Stimulated activated memory B cell treated with anti-CD40 and anti-IgM and Interleukin-4, amounts not matched to agents 10 μg/mL and 1 μg/mL and 100 μg/mL, for 72 hours (primary cell): Measurements from ENCODE around the gene CCR6.
"Not testable (repeated sequence)": the region's sequence is repeated elsewhere in the genome, so short reads cannot be mapped to it uniquely, and the experiment has no call there.

Experiments
- ATAC-seq: fragments of 150-1000 bp; cut with Tn5 transposase; 2 replicates; pipeline ENCODE4 v1.10.0; 2021
- H3K27ac Mint-ChIP-seq: one replicate; pipeline ENCODE4 v1.8.0; 2022; ENCODE audit warnings: mild to moderate bottlenecking, mixed read lengths
- H3K27me3 Mint-ChIP-seq: one replicate; pipeline ENCODE4 v1.8.0; 2022; ENCODE audit warnings: mixed read lengths
- H3K36me3 Mint-ChIP-seq: one replicate; pipeline ENCODE4 v1.8.0; 2022; ENCODE audit warnings: mixed read lengths
- H3K4me1 Mint-ChIP-seq: one replicate; pipeline ENCODE4 v1.8.0; 2022; ENCODE audit warnings: mixed read lengths
- H3K4me3 Mint-ChIP-seq: one replicate; pipeline ENCODE4 v1.8.0; 2022; ENCODE audit warnings: mild to moderate bottlenecking, moderate library complexity, mixed read lengths
- H3K9me3 Mint-ChIP-seq: one replicate; pipeline ENCODE4 v1.8.0; 2022; ENCODE audit warnings: mixed read lengths

CCR6 gene

GRCh38 chr6:167180086-167180485 is 57.2 kb downstream of the CCR6 start:
- H3K4me3 Mint-ChIP-seq, ATAC-seq, H3K9me3 Mint-ChIP-seq, H3K27me3 Mint-ChIP-seq, H3K27ac Mint-ChIP-seq, H3K36me3 Mint-ChIP-seq, H3K4me1 Mint-ChIP-seq: not testable (repeated sequence)

DNA sequence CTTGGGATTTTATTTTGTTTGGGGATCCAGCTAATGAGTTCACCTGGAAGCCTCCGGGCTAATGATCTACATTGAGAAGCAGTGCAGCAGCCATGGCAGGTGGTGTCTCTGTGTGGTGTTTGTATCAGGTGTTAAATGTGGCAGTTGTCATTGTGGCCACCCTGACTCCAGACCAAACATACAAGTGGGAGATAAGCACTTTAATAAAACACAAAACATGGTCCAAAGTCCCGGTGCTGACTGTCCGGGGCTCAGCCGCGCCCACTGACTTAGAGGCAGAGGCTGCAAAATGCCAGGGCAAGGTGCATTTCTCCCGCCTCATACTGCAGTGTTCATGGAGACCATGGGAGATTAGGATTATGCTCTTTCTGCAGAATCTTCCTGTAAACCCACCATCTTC is 58.5 kb downstream of the CCR6 start:
- not testable (repeated sequence) for H3K4me1 Mint-ChIP-seq, H3K27ac Mint-ChIP-seq, H3K27me3 Mint-ChIP-seq, H3K4me3 Mint-ChIP-seq, H3K9me3 Mint-ChIP-seq, ATAC-seq, H3K36me3 Mint-ChIP-seq

DNA sequence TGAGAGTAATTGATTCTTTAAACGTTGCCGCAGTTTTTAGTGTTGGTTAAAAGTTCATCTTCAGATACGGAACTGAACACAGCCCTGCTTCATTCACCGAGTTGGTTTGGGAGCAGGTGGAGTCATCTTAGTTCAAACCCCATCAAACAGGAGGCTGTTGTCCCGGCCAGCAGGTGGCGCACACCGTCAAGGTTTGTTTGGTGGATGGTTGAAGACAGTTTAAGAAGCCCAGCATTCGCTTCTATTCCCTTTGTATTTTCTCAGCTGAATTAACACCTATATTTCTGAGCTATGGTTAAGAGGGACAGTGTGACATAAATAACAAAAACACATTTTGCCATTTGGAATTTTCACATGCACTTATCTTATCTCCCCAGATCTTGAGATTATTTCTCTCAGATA is 60.0 kb downstream of the CCR6 start:
- H3K27ac Mint-ChIP-seq, H3K4me3 Mint-ChIP-seq, H3K36me3 Mint-ChIP-seq, H3K27me3 Mint-ChIP-seq, H3K9me3 Mint-ChIP-seq, H3K4me1 Mint-ChIP-seq: not testable (repeated sequence)
- ATAC-seq = peak; percentile 80

- H3K27ac Mint-ChIP-seq, H3K9me3 Mint-ChIP-seq, H3K27me3 Mint-ChIP-seq, H3K4me1 Mint-ChIP-seq, H3K4me3 Mint-ChIP-seq, ATAC-seq, H3K36me3 Mint-ChIP-seq: not testable (repeated sequence)
Measured at GRCh38 chr6:167185101-167185500, 62.2 kb downstream of the CCR6 start.

- not testable (repeated sequence) for H3K9me3 Mint-ChIP-seq, ATAC-seq, H3K27ac Mint-ChIP-seq, H3K4me1 Mint-ChIP-seq, H3K4me3 Mint-ChIP-seq, H3K36me3 Mint-ChIP-seq
- peaks cover 24% of the 10 kb centered on the region for H3K27me3 Mint-ChIP-seq
Measured at GRCh38 chr6:167187275-167187674, 64.4 kb downstream of the CCR6 start.
